GM19240 (cell line): ENCODE data around the gene MGLL.

Experiments
- DNase-seq: peaks from one replicate; pipeline ENCODE4 v3.0.0; 2011; ENCODE audit warnings: low spot score; ENCODE audit not compliant: insufficient read length

The MGLL gene

GRCh38 chr3:127835993-127836882 lies 13.9 kb upstream of the MGLL start:
- peak; percentile 74 for DNase-seq

- DNase-seq = no peak
Measured at GRCh38 chr3:127834771-127835170, 12.5 kb upstream of the MGLL start.

- DNase-seq = no peak
Measured at GRCh38 chr3:127833281-127834032, 11.1 kb upstream of the MGLL start.

- no peak for DNase-seq
Measured at GRCh38 chr3:127831723-127832172, 9.4 kb upstream of the MGLL start.

- no peak for DNase-seq
Measured at GRCh38 chr3:127829537-127829936, 7.2 kb upstream of the MGLL start.

GRCh38 chr3:127827808-127828207 lies 5.5 kb upstream of the MGLL start:
- DNase-seq = no peak

GRCh38 chr3:127825756-127826155 lies 3.4 kb upstream of the MGLL start:
- DNase-seq = no peak

- DNase-seq = no peak
Measured at GRCh38 chr3:127824151-127824825, 2.0 kb upstream of the MGLL start.

- no peak for DNase-seq
Measured at GRCh38 chr3:127823426-127823857, 1.1 kb upstream of the MGLL start.

- DNase-seq = no peak
Measured at GRCh38 chr3:127822682-127823425, 539 bp upstream of the MGLL start.

- DNase-seq = peak; percentile 47
Measured at GRCh38 chr3:127821394-127821793, 921 bp downstream of the MGLL start.

GRCh38 chr3:127820826-127821313 lies 1.4 kb downstream of the MGLL start:
- DNase-seq = no peak

GRCh38 chr3:127820221-127820825 lies 2.0 kb downstream of the MGLL start:
- no peak for DNase-seq

GRCh38 chr3:127819656-127820055 lies 2.7 kb downstream of the MGLL start:
- no peak for DNase-seq

GRCh38 chr3:127819086-127819485 lies 3.2 kb downstream of the MGLL start:
- no peak for DNase-seq

- DNase-seq = no peak
Measured at GRCh38 chr3:127817406-127817841, 4.9 kb downstream of the MGLL start.

GRCh38 chr3:127816783-127817405 lies 5.4 kb downstream of the MGLL start:
- DNase-seq = no peak

GRCh38 chr3:127815641-127816605 lies 6.4 kb downstream of the MGLL start:
- no peak for DNase-seq

GRCh38 chr3:127815001-127815400 lies 7.3 kb downstream of the MGLL start:
- no peak for DNase-seq
